GM08714 (cell line): Measurements from ENCODE around the gene TNIK.

Source experiments
- H3K4me3 ChIP-seq: fragments of 200-500 bp; sonication (Bioruptor generic); 2 replicates; pipeline ENCODE4 v1.5.1; 2014; ENCODE audit warnings: mild to moderate bottlenecking, low read length, inconsistent platforms
- ZNF274 ChIP-seq: IDR thresholded peaks from 2 replicates; pipeline ENCODE4 v1.6.1; 2012; ENCODE audit warnings: mild to moderate bottlenecking, low read depth, low read length

Gene TNIK

GRCh38 chr3:171446301-171446700, 13.9 kb downstream of the TNIK start:
- TF ChIP-seq ZNF274 = no peak
- no peak overlapping the region for H3K4me3 ChIP-seq

GRCh38 chr3:171445620-171446204, 14.5 kb downstream of the TNIK start:
- no peak for TF ChIP-seq ZNF274
- no peak overlapping the region for H3K4me3 ChIP-seq

GRCh38 chr3:171444001-171444690, 16.1 kb downstream of the TNIK start:
- no peak for TF ChIP-seq ZNF274

DNA sequence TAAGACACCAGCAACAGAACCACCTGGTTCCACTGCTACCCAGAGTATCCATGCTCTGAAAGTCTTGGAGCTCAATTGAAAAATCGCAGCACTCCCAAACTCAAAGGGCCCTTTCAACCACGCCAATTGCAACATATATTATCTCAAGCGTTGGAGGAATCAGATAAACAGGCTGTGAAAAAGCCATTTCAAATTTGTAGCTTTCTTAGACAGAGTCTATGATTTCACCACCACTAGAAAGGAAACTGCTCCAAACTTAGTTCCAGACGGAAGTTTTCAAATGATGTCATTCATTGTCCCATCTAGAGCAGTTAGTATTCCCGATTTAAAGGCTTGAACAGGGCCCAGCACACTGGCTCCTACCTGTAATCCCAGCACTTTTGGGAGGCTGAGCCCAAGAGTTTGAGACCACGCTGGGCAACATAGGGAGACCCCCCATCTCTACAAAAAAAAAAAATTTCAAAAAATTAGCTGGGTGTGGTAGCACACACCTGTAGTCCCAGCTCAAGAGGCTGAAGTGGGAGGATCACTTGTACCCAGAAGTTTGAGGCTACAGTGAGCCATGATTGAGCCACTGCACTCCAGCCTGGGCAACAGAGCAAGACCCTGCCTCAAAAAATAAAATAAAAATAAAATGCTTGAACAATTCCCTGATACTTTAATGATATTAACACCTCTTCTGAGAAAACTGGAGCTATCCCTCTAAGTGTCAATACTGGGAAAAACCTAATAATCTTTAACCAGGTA, 16.8 kb downstream of the TNIK start:
- no peak overlapping the region for H3K4me3 ChIP-seq
- TF ChIP-seq ZNF274 = no peak

More at GRCh38 chr3:171444001-171444690, 16.1 kb downstream of the TNIK start:
- no peak overlapping the region for H3K4me3 ChIP-seq

DNA sequence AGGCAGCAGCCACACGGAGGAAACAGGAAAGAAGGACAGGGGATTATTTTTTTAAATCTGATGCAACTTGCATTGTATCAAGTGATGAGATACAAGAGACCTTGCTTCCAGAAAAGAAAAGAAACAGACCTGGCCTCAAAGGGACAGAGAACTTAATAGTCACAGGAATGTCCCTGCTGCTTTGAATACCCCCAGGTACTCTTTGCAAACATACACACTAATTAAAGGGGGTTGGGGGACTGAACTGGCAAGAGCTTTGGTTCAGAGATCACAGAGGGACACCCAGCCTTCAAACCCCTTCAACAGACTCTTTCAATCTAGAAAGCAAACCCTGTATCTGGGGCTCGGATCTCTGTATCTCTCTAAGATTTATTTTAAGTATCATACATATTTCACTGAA, 18.0 kb downstream of the TNIK start:
- no peak for TF ChIP-seq ZNF274
- H3K4me3 ChIP-seq = no peak overlapping the region

DNA sequence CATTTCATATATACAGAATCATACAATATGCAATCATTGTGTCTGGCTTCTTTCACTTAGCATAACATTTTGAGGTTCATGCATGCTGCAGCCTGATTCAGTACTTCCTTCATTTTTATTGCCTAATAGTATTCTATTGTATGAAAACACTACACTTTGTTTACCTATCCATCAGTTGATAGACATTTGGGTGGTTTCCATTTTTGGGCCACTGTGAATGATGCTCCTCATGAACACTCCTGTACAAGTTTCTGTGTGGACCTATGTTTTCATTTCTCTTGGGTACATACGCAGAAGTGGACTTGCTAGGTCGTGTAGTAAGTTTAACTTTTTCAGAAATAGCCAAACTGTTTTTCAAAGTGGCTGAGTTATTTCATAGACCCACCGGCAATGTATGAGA, 18.8 kb downstream of the TNIK start:
- H3K4me3 ChIP-seq = no peak overlapping the region
- no peak for TF ChIP-seq ZNF274

- H3K4me3 ChIP-seq = no peak overlapping the region
- no peak for TF ChIP-seq ZNF274
Observed at GRCh38 chr3:171439996-171440395, 20.2 kb downstream of the TNIK start.

GRCh38 chr3:171437115-171437756, 23.0 kb downstream of the TNIK start:
- no peak for TF ChIP-seq ZNF274
- no peak overlapping the region for H3K4me3 ChIP-seq

GRCh38 chr3:171436380-171436779, 23.8 kb downstream of the TNIK start:
- H3K4me3 ChIP-seq = no peak overlapping the region
- no peak for TF ChIP-seq ZNF274

DNA sequence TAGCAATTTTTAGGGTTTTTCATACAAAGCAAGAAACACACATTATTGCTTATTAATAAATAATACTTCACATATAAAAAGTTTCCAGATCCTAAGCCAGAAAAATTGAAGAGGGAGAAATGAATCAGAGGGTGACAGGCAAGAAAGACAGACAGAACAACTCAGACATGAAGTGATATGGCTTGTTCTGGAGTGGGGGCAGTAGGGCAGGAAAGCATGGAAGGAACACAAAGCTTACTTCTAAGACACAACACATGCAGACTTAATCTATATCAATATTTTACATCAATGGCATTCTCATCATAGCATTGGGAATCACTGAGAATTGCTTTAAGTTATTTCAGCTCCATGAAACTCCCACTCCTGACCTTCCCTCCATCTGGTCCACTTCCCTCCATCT, 24.4 kb downstream of the TNIK start:
- TF ChIP-seq ZNF274 = no peak

DNA sequence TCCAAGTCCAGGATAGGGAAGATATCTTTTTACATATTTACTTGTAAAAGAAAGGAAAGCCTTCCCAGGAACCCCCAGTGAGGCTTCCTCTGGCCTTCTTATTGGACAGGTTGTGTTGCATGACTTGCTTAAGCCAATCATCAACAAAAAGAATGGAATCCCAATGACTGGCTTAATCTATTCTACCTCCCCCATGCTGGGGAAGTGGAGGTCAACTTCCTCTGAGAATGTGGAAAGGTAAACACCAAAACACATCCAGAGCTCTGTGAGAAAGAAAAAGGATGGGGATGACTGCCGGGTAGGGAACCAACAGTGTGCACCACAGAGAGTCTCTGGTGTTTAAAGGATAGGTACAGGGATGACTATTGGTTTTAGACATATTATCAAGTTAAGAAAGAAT, 25.1 kb downstream of the TNIK start:
- no peak for TF ChIP-seq ZNF274
- H3K4me3 ChIP-seq = no peak overlapping the region

More for the DNA sequence above, 24.4 kb downstream of the TNIK start:
- H3K4me3 ChIP-seq = no peak overlapping the region

DNA sequence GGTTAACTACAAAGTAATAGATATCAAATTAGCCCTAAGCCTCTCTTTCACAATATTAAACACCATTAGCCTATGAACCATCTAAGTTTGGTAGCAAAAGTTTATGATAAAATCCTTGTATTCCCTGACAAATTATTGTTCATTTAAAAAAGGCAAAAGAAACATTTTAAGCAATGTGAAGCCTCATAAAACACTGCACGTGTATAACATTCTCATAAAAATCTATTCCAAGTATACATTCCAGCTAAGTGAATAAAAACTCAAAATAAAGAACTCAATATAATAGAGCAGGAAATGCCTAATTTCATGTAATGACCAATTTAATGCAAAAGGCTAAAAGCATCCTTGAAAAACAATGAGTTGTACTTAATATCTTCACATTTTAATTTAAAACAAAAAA, 27.7 kb downstream of the TNIK start:
- TF ChIP-seq ZNF274 = no peak
- H3K4me3 ChIP-seq = no peak overlapping the region

DNA sequence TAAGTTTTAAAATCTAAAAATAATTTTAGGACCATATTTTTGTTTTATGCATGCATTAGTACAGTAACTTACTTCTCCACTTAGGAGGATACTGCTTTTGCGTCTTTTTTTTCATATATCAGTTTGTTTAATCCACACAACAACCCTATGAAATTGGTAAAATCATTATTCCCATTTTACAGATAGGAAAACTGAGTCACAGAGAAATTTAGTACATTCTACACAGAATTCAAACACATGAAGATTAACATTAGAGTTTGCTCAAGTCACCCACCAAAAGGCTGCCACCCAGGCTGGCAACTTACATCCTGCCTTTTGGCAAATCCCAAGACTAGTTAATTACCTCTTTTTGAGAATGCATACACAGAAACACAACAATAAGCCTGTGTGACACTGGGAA, 28.7 kb downstream of the TNIK start:
- H3K4me3 ChIP-seq = no peak overlapping the region
- no peak for TF ChIP-seq ZNF274

GRCh38 chr3:171430530-171430929, 29.7 kb downstream of the TNIK start:
- no peak overlapping the region for H3K4me3 ChIP-seq
- TF ChIP-seq ZNF274 = no peak

- no peak for TF ChIP-seq ZNF274
Observed at GRCh38 chr3:171429635-171430034, 30.6 kb downstream of the TNIK start.

DNA sequence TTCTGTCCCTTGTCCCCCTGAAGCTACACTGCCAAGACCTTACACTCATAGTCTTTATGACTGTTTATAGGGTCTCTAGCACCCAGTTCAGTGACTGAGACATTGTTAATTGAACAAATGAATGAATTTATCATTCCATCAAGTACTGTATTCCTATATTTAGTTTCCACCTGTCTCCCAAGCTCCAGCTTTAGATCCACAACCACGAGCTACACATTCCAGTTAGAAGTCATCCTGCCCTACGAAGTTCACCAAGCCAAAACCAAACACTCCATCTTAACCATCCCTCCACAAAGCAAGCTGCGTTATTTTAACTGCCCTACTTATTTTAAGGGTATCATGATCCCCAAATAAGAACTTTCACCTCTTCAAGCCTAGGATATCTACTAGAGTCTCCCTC, 31.3 kb downstream of the TNIK start:
- no peak for TF ChIP-seq ZNF274
- H3K4me3 ChIP-seq = no peak overlapping the region

More at GRCh38 chr3:171429635-171430034, 30.6 kb downstream of the TNIK start:
- H3K4me3 ChIP-seq = no peak overlapping the region
